ENCODE results near the gene PAMR1. TPM values are rescaled to one million over a fixed set of nuclear protein-coding genes. Genes with fewer than 3 reads are reported as not detected.
"Not testable (repeated sequence)": the region's sequence is repeated elsewhere in the genome, so short reads cannot be mapped to it uniquely, and the experiment has no call there.

Gene PAMR1
- total RNA-seq, 1 donor from 2014 or later = 12.4 TPM

GRCh38 chr11:35547995-35548394 lies 22.6 kb upstream of the PAMR1 start:
- DNase-seq; intact Hi-C loops (cut with micrococcal nuclease); ATAC-seq: not testable (repeated sequence)

GRCh38 chr11:35546317-35546716 lies 20.9 kb upstream of the PAMR1 start:
- no peak for ATAC-seq
- no peak for DNase-seq
- intact Hi-C loops (cut with micrococcal nuclease) = no loop called here

- ATAC-seq = no peak
- intact Hi-C loops (cut with micrococcal nuclease) = no loop called here
Measured at GRCh38 chr11:35545391-35546003, 20.1 kb upstream of the PAMR1 start.

GRCh38 chr11:35543481-35543880 lies 18.1 kb upstream of the PAMR1 start:
- ATAC-seq = no peak
- intact Hi-C loops (cut with micrococcal nuclease) = no loop called here
- no peak for DNase-seq

More at GRCh38 chr11:35545391-35546003, 20.1 kb upstream of the PAMR1 start:
- DNase-seq = no peak

GRCh38 chr11:35541621-35542375 lies 16.4 kb upstream of the PAMR1 start:
- peak; percentile 78 for ATAC-seq
- intact Hi-C loops (cut with micrococcal nuclease) = no loop called here
- peak; percentile 50 for DNase-seq

GRCh38 chr11:35540526-35540925 lies 15.1 kb upstream of the PAMR1 start:
- intact Hi-C loops (cut with micrococcal nuclease) = no loop called here
- ATAC-seq (no peak), DNase-seq (no peak)

GRCh38 chr11:35539781-35540281 lies 14.4 kb upstream of the PAMR1 start:
- ATAC-seq (peak; percentile 85), DNase-seq (peak; percentile 67)
- intact Hi-C loops (cut with micrococcal nuclease) = no loop called here

- ATAC-seq = no peak
- DNase-seq = no peak
- intact Hi-C loops (cut with micrococcal nuclease) = no loop called here
Measured at GRCh38 chr11:35539256-35539655, 13.8 kb upstream of the PAMR1 start.

GRCh38 chr11:35536470-35536869 lies 11.1 kb upstream of the PAMR1 start:
- ATAC-seq (no peak), DNase-seq (no peak)
- intact Hi-C loops (cut with micrococcal nuclease) = no loop called here

- intact Hi-C loops (cut with micrococcal nuclease) = no loop called here
- DNase-seq (no peak), ATAC-seq (peak; percentile 45)
Measured at GRCh38 chr11:35531246-35531645, 5.8 kb upstream of the PAMR1 start.

- DNase-seq (peak; percentile 49), ATAC-seq (peak; percentile 59)
Measured at GRCh38 chr11:35529971-35530495, 4.6 kb upstream of the PAMR1 start.

GRCh38 chr11:35526370-35526792 lies 965 bp upstream of the PAMR1 start:
- DNase-seq (no peak), ATAC-seq (no peak)
- intact Hi-C loops (cut with micrococcal nuclease) = no loop called here

More at GRCh38 chr11:35529971-35530495, 4.6 kb upstream of the PAMR1 start:
- intact Hi-C loops (cut with micrococcal nuclease) = no loop called here

GRCh38 chr11:35524780-35525179 lies 636 bp downstream of the PAMR1 start:
- ATAC-seq = peak; percentile 21
- no peak for DNase-seq
- intact Hi-C loops (cut with micrococcal nuclease) = no loop called here

- intact Hi-C loops (cut with micrococcal nuclease) = no loop called here
- ATAC-seq = no peak
- no peak for DNase-seq
Measured at GRCh38 chr11:35523861-35524260, 1.6 kb downstream of the PAMR1 start.

- intact Hi-C loops (cut with micrococcal nuclease) = no loop called here
- no peak for DNase-seq
- no peak for ATAC-seq
Measured at GRCh38 chr11:35523331-35523768, 2.1 kb downstream of the PAMR1 start.

GRCh38 chr11:35522091-35522490 lies 3.3 kb downstream of the PAMR1 start:
- ATAC-seq; DNase-seq; intact Hi-C loops (cut with micrococcal nuclease): not testable (repeated sequence)

- DNase-seq = no peak
- ATAC-seq = no peak
- intact Hi-C loops (cut with micrococcal nuclease) = no loop called here
Measured at GRCh38 chr11:35520376-35520775, 5.0 kb downstream of the PAMR1 start.

GRCh38 chr11:35518766-35519165 lies 6.7 kb downstream of the PAMR1 start:
- ATAC-seq = no peak

GRCh38 chr11:35517481-35517880 lies 7.9 kb downstream of the PAMR1 start:
- ATAC-seq (no peak), DNase-seq (no peak)
- intact Hi-C loops (cut with micrococcal nuclease) = no loop called here

More at GRCh38 chr11:35518766-35519165, 6.7 kb downstream of the PAMR1 start:
- intact Hi-C loops (cut with micrococcal nuclease) = no loop called here
- DNase-seq = no peak

GRCh38 chr11:35516403-35516802 lies 9.0 kb downstream of the PAMR1 start:
- intact Hi-C loops (cut with micrococcal nuclease) = no loop called here
- DNase-seq = no peak
- ATAC-seq = no peak
